A549 (cell line): ENCODE data around the gene SPEN. TPM values are rescaled to one million over a fixed set of nuclear protein-coding genes. Genes with fewer than 3 reads are reported as not detected.
A peak's percentile ranks its signal among the peaks of the same experiment; 100 is the strongest.

Source experiments
- ATAC-seq, 2 experiments: fragments of 200-7000 bp in 1 of 2; fragments of >200 bp in 1 of 2; cut with Nextera tagmentation in 1 of 2; cut with Tn5 transposase in 1 of 2; 3 replicates each; pipeline versions ENCODE4 v1.8.0 to v1.9.1; 2018 to 2020; ENCODE audit warnings: mild to moderate bottlenecking in 1 of 2, moderate library complexity in 1 of 2
- CTCF ChIA-PET: fragments of 300-600 bp; sonication (Branson Sonifier 250); formaldehyde crosslinking; extraction: SDS; loops from one replicate; lab custom pipeline; 2021; ENCODE audit warnings: antibody characterized with exemption, inconsistent platforms; lab: Yijun Ruan, JAX
- POLR2A ChIA-PET: fragments of 350-600 bp; formaldehyde crosslinking; extraction: SDS; loops from one replicate; lab custom pipeline; 2021; ENCODE audit warnings: antibody characterized with exemption, inconsistent platforms; lab: Yijun Ruan, JAX
- DNase-seq, 2 experiments: peaks; one replicate each; pipeline versions ENCODE4 v3.0.0 to v3.0.0-alpha.2; 2011 to 2016; ENCODE audit warnings: low read depth in 1 of 2, low spot score in 1 of 2
- FAIRE-seq: peaks from 2 replicates; lab custom pipeline; 2011; peaks lifted over from hg19 to GRCh38; lab: Jason Lieb, UNC
- H3K27ac ChIP-seq, 2 experiments: fragments of >200 bp; sonication (Bioruptor Twin); formaldehyde crosslinking; 3 replicates each; pipeline ENCODE4 v1.5.1; 2016 to 2017
- H3K4me1 ChIP-seq: fragments of >200 bp; sonication (Bioruptor Twin); formaldehyde crosslinking; 3 replicates; pipeline ENCODE4 v1.6.1; 2016
- H3K4me2 ChIP-seq: fragments of >200 bp; sonication (Bioruptor Twin); formaldehyde crosslinking; 3 replicates; pipeline ENCODE4 v1.6.1; 2016
- H3K4me3 ChIP-seq: fragments of >200 bp; sonication (Bioruptor Twin); formaldehyde crosslinking; 3 replicates; pipeline ENCODE4 v1.5.1; 2016
- H3K9me3 ChIP-seq: fragments of >200 bp; sonication (Bioruptor Twin); formaldehyde crosslinking; 3 replicates; pipeline ENCODE4 v1.6.1; 2016
- BCL3 ChIP-seq: fragments of >200 bp; sonication (Bioruptor Twin); formaldehyde crosslinking; IDR thresholded peaks from 3 replicates; pipeline ENCODE4 v1.6.1; 2016
- CBX8 ChIP-seq: fragments of 200-600 bp; sonication (generic); IDR thresholded peaks from 2 replicates; pipeline ENCODE4 v1.6.1; 2016
- CHD4 ChIP-seq: fragments of 200-600 bp; sonication (generic); IDR thresholded peaks from 2 replicates; pipeline ENCODE4 v1.6.1; 2016; ENCODE audit warnings: antibody characterized with exemption, mild to moderate bottlenecking, borderline replicate concordance
- E2F6 ChIP-seq: IDR thresholded peaks from 2 replicates; pipeline ENCODE4 v1.6.1; 2012; ENCODE audit warnings: low read depth, borderline replicate concordance
- EHF ChIP-seq: fragments of 250-450 bp; sonication (Bioruptor Pico); IDR thresholded peaks from 2 replicates; pipeline ENCODE4 v1.5.0; 2020; ENCODE audit warnings: mild to moderate bottlenecking
- ELK1 ChIP-seq: fragments of 150-350 bp; IDR thresholded peaks from 2 replicates; pipeline ENCODE4 v1.6.1; 2014; ENCODE audit warnings: low read depth, mild to moderate bottlenecking, low read length
- FOSL2 ChIP-seq, 2 experiments: fragments of 450-650 bp in 1 of 2; fragments of >200 bp in 1 of 2; sonication (Bioruptor Twin) in 1 of 2; formaldehyde crosslinking; IDR thresholded peaks; 2 replicates each; pipeline versions ENCODE4 v1.5.0 to v1.6.1; 2016 to 2020; ENCODE audit warnings: mild to moderate bottlenecking in 1 of 2, moderate library complexity in 1 of 2
- GATA3 ChIP-seq: IDR thresholded peaks from 2 replicates; pipeline ENCODE4 v1.6.1; 2012; ENCODE audit warnings: borderline replicate concordance
- HOXA7 ChIP-seq: fragments of 250-450 bp; sonication (Bioruptor Pico); IDR thresholded peaks from 2 replicates; pipeline ENCODE4 v1.5.0; 2020; ENCODE audit warnings: mild to moderate bottlenecking, moderate library complexity
- KDM1A ChIP-seq: fragments of 200-600 bp; sonication (generic); IDR thresholded peaks from 2 replicates; pipeline ENCODE4 v1.6.1; 2016; ENCODE audit warnings: low read depth, mild to moderate bottlenecking
- KDM5A ChIP-seq: fragments of 200-600 bp; sonication (generic); IDR thresholded peaks from 2 replicates; pipeline ENCODE4 v1.6.1; 2016; ENCODE audit warnings: antibody characterized with exemption, mild to moderate bottlenecking
- MAFK ChIP-seq: fragments of 450-650 bp; IDR thresholded peaks from 2 replicates; pipeline ENCODE4 v1.6.1; 2014; ENCODE audit not compliant: partially characterized antibody
- NPAS2 ChIP-seq: fragments of 250-450 bp; sonication (Bioruptor Pico); IDR thresholded peaks from 2 replicates; pipeline ENCODE4 v1.8.0; 2022; ENCODE audit warnings: mild to moderate bottlenecking, moderate library complexity, borderline replicate concordance
- NR3C1 ChIP-seq: fragments of >200 bp; sonication (Bioruptor Twin); formaldehyde crosslinking; IDR thresholded peaks from 3 replicates; pipeline ENCODE4 v1.6.1; 2017
- POLR2A ChIP-seq: IDR thresholded peaks from 2 replicates; pipeline ENCODE4 v1.6.1; 2012; ENCODE audit warnings: mild to moderate bottlenecking, low read length
- RAD21 ChIP-seq, 2 experiments: fragments of >200 bp in 1 of 2; sonication (Bioruptor Twin) in 1 of 2; formaldehyde crosslinking in 1 of 2; IDR thresholded peaks in 1 of 2; conservative IDR thresholded peaks in 1 of 2; 2 replicates in 1 of 2; 3 replicates in 1 of 2; pipeline ENCODE4 v1.6.1; 2012 to 2018; ENCODE audit warnings: inconsistent platforms in 1 of 2
- RNF2 ChIP-seq: fragments of 200-600 bp; sonication (generic); IDR thresholded peaks from 2 replicates; pipeline ENCODE4 v1.6.1; 2016; ENCODE audit warnings: low read depth, mild to moderate bottlenecking, antibody characterized with exemption, moderate library complexity, borderline replicate concordance
- SREBF2 ChIP-seq: fragments of 450-650 bp; IDR thresholded peaks from 2 replicates; pipeline ENCODE4 v1.6.1; 2014; ENCODE audit warnings: mild to moderate bottlenecking, moderate library complexity
- WGBS: methylation state at CpG from one replicate; pipeline ENCODE4 v1.1.6; 2017; ENCODE audit errors: missing lambda C conversion rate; 5-methylcytosine and 5-hydroxymethylcytosine counted together
- polyA plus RNA-seq, 4 experiments: library from polyadenylated mRNA; depleted of rRNA in 3 of 4; stranded (reverse); fragments of >200 nt; fragmentation: RNase III in 1 of 4; extraction: RNeasy Plus Mini Kit Qiagen cat#74134 plus additional on column Dnase treatment in 1 of 4; gene quantifications; 2 replicates in 3 of 4; 3 replicates in 1 of 4; pipeline ENCODE4 v1.2.3, GENCODE V29; 2011 to 2017

The SPEN gene
- polyA plus RNA-seq, 2 of the 4 experiments (the other 2 are of a cell fraction), result 7.0 to 15.5 TPM

DNA sequence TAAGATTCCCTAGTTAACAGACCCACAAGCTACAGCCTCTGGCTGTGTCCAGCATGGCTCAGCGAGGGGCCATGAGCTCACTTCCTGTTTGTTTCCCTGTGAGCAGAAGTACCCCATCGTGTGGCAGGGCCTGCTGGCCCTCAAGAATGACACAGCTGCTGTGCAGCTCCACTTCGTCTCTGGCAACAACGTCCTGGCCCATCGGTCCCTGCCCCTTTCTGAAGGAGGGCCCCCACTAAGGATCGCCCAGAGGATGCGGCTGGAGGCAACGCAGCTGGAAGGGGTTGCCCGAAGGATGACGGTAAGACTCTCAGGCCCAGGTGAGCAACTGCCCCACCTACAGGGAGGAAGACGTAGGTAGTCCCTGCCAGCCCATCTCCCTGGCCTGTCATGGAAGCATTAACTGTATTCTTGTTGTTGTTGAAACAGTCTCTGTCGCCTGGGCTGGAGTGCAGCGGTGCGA is 90.2 kb downstream of the SPEN start:
- Histone ChIP-seq H3K4me3 (no peak overlapping the region), H3K4me2 (no peak overlapping the region), H3K9me3 (no peaks in the 10 kb centered on the region), H3K27ac (peak overlapping the region in 1 of 2 experiments; percentile 40; a peak in 1 of 6 replicates), H3K4me1 (peaks cover 20% of the 10 kb centered on the region)
- DNase-seq (no peak), FAIRE-seq (no peak), ATAC-seq (peak in 1 of 2 experiments; percentile 16; a peak in 3 of 6 replicates)
- WGBS, result 92% methylated on average over 11 of the region's 14 CpGs
- CTCF ChIA-PET, result interaction anchor here (0.5 to 2.0 kb wide), 8 partner anchors 9 to 146 kb away, joined by 3 to 6 read pairs (median 3); no protein-coding TSS in a partner anchor
- TF ChIP-seq CHD4, result no peak
- no peak for TF ChIP-seq MAFK
- TF ChIP-seq SREBF2, result no peak
- no peak for TF ChIP-seq GATA3
- no peak for TF ChIP-seq NPAS2 (CRISPR knock-in tag)
- TF ChIP-seq RNF2, result no peak
- TF ChIP-seq KDM5A, result no peak
- TF ChIP-seq NR3C1, result no peak
- no peak for TF ChIP-seq RAD21 (conservative IDR thresholded peaks at IDR 0.05 in 1 of 2, IDR thresholded peaks at IDR 0.05 in 1 of 2)
- TF ChIP-seq CBX8, result no peak
- POLR2A ChIA-PET, result interaction anchor here (0.6 to 0.7 kb wide), 2 partner anchors 11 to 89 kb away, joined by 3 to 5 read pairs; no protein-coding TSS in a partner anchor

GRCh38 chr1:15938628-15939161 is 91.2 kb downstream of the SPEN start:
- ChIA-PET CTCF (interaction anchor here (1.7 kb wide), 1 partner anchor 10 kb away, joined by 4 read pairs; no protein-coding TSS in a partner anchor), POLR2A (no interaction called here)
- WGBS, result 88% methylated on average over 3 of the region's 8 CpGs
- peaks cover 20% of the 10 kb centered on the region for H3K4me1 ChIP-seq
- no peak for DNase-seq
- peak overlapping the region; percentile 19 to 68; a peak in 5 of 6 replicates for H3K27ac ChIP-seq
- FAIRE-seq, result no peak
- ATAC-seq, result 0 out of 6 replicates have a peak, but pooled peaks of 1 of the 2 experiments have one; percentile 2
- TF ChIP-seq BCL3, result no peak
- TF ChIP-seq E2F6, result no peak
- TF ChIP-seq POLR2A, result no peak
- H3K4me2 ChIP-seq, result peak overlapping the region; percentile 59
- H3K9me3 ChIP-seq, result no peaks in the 10 kb centered on the region
- no peak overlapping the region for H3K4me3 ChIP-seq

DNA sequence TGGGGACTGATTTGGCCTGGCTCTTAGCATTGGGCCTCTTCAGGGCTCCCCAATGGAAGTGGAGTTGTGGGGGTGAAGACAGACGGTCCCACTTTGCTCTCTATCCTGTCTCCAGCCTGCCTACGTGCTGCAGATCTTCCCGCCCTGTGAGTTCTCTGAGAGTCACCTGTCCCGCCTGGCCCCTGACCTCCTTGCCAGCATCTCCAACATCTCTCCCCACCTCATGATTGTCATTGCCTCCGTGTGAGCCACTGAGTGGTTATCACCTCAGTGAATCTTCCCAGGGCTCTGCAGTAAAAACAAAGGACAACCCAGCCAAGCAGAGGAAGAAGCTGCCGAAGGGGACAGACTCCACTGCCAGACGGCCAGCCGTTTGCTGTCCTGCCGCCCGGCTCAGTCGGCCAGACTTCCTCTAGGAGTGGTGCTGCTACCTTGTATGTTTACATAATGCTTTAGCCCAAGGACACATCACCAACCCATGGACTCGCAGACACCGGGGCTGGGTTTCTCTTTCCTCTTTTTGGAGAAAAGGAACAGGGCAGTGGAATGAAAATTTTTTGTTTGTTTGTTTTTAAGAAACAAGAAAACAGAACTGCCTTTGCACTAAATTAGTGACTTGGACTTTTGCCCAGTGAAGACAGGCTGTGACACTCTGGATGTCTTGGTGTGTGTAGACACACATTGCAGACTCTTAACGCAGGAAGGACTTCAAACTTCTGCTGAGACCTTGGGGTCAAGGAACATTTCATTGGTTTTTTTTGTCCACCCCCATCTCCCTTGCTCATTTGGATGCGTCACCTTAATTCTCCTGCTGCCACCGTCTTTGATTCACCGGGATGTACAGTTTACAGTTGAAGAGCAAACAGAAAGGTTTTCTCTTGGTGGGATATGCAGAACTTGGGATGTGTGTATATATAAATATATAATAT is 91.9 kb downstream of the SPEN start:
- Histone ChIP-seq H3K9me3 (no peaks in the 10 kb centered on the region), H3K4me3 (no peak overlapping the region), H3K27ac (peak overlapping the region; percentile 19 to 68; a peak in 5 of 6 replicates), H3K4me2 (peak overlapping the region; percentile 59), H3K4me1 (peaks cover 20% of the 10 kb centered on the region)
- ATAC-seq, result peak; percentile 39 to 44; a peak in 4 of 6 replicates
- ChIA-PET POLR2A (no interaction called here), CTCF (interaction anchor here (1.7 kb wide), 1 partner anchor 10 kb away, joined by 4 read pairs; no protein-coding TSS in a partner anchor)
- 46% methylated on average over 16 of the region's 17 CpGs for WGBS
- TF ChIP-seq EHF (CRISPR knock-in tag) (no peak), ELK1 (no peak), KDM1A (no peak), HOXA7 (CRISPR knock-in tag) (no peak), FOSL2 (IDR thresholded peaks at IDR 0.05) (no peak), FOSL2 (CRISPR knock-in tag; IDR thresholded peaks at IDR 0.05) (no peak), SREBF2 (no peak)
- FAIRE-seq, result no peak
- peak; percentile 25 to 38 for DNase-seq
